ENCODE measurements around the gene MYO7A. TPM values are rescaled to one million over a fixed set of nuclear protein-coding genes. Genes with fewer than 3 reads are reported as not detected.

The MYO7A gene
- total RNA-seq, result under 1 TPM; 0.29 to 0.42 TPM

- peaks cover 7% of the 10 kb centered on the region for H3K4me1 Mint-ChIP-seq (ENCODE audit: low read depth)
- no peak for ATAC-seq (replicated peaks in 1 of 2)
- H3K9me3 Mint-ChIP-seq, result no peaks in the 10 kb centered on the region
- H3K36me3 Mint-ChIP-seq (ENCODE audit: insufficient read depth in 2 of 2), result no peaks in the 10 kb centered on the region
- H3K27me3 Mint-ChIP-seq (ENCODE audit: low read depth), result no peaks in the 10 kb centered on the region
- H3K27ac Mint-ChIP-seq, result no peak within 1 kb of the TSS
- DNase-seq, result no peak
- H3K4me3 Mint-ChIP-seq, result peak within 1 kb of the TSS; percentile 69 to 70
These were observed at the start of gene MYO7A for GRCh38 chr11:77127920-77128691. MYO7A (plus strand) TSS chr11:77128246; CDS start chr11:77130635, 2,389 bp downstream.

GRCh38 chr11:77079666-77080065 lies 48.4 kb upstream of the MYO7A start:
- Mint-ChIP-seq H3K4me1 (ENCODE audit: low read depth) (peaks cover 15% of the 10 kb centered on the region), H3K4me3 (no peak overlapping the region), H3K9me3 (peaks cover 3 to 6% of the 10 kb centered on the region in 2 donors), H3K36me3 (ENCODE audit: insufficient read depth in 2 of 2) (peaks cover 0 to 3% of the 10 kb centered on the region in 2 donors), H3K27me3 (ENCODE audit: low read depth) (no peaks in the 10 kb centered on the region), H3K27ac (no peak overlapping the region)
- DNase-seq (no peak), ATAC-seq (replicated peaks in 1 of 2) (no peak)

- H3K27me3 Mint-ChIP-seq (ENCODE audit: low read depth), result no peaks in the 10 kb centered on the region
- H3K36me3 Mint-ChIP-seq (ENCODE audit: insufficient read depth in 2 of 2), result peaks cover 0 to 3% of the 10 kb centered on the region in 2 donors
- no peak overlapping the region for H3K27ac Mint-ChIP-seq
- H3K4me1 Mint-ChIP-seq (ENCODE audit: low read depth), result peaks cover 15% of the 10 kb centered on the region
- DNase-seq (no peak), ATAC-seq (replicated peaks in 1 of 2) (no peak)
- peaks cover 3 to 6% of the 10 kb centered on the region in 2 donors for H3K9me3 Mint-ChIP-seq
- H3K4me3 Mint-ChIP-seq, result no peak overlapping the region
These were observed 47.3 kb upstream of the MYO7A start for GRCh38 chr11:77080643-77081210.

- ATAC-seq (replicated peaks in 1 of 2) (no peak), DNase-seq (no peak)
- H3K4me1 Mint-ChIP-seq (ENCODE audit: low read depth), result peaks cover 15% of the 10 kb centered on the region
- H3K9me3 Mint-ChIP-seq, result peaks cover 3 to 6% of the 10 kb centered on the region in 2 donors
- no peaks in the 10 kb centered on the region for H3K27me3 Mint-ChIP-seq (ENCODE audit: low read depth)
- H3K4me3 Mint-ChIP-seq, result no peak overlapping the region
- H3K27ac Mint-ChIP-seq, result no peak overlapping the region
- H3K36me3 Mint-ChIP-seq (ENCODE audit: insufficient read depth in 2 of 2), result peaks cover 0 to 3% of the 10 kb centered on the region in 2 donors
These were observed 46.6 kb upstream of the MYO7A start for GRCh38 chr11:77081381-77081851.

GRCh38 chr11:77081976-77082836 lies 45.8 kb upstream of the MYO7A start:
- Mint-ChIP-seq H3K9me3 (peaks cover 3 to 6% of the 10 kb centered on the region in 2 donors), H3K4me3 (peak overlapping the region; percentile 58 to 73), H3K27me3 (ENCODE audit: low read depth) (no peaks in the 10 kb centered on the region), H3K27ac (peak overlapping the region; percentile 90), H3K36me3 (ENCODE audit: insufficient read depth in 2 of 2) (peaks cover 0 to 3% of the 10 kb centered on the region in 2 donors), H3K4me1 (ENCODE audit: low read depth) (peaks cover 15% of the 10 kb centered on the region)
- ATAC-seq (replicated peaks in 1 of 2), result peak; percentile 20 to 28
- no peak for DNase-seq

GRCh38 chr11:77082838-77083565 lies 45.0 kb upstream of the MYO7A start:
- Mint-ChIP-seq H3K4me1 (ENCODE audit: low read depth) (peaks cover 15% of the 10 kb centered on the region), H3K27me3 (ENCODE audit: low read depth) (no peaks in the 10 kb centered on the region), H3K4me3 (peak overlapping the region; percentile 58 to 73), H3K9me3 (peaks cover 3 to 6% of the 10 kb centered on the region in 2 donors), H3K27ac (peak overlapping the region; percentile 90), H3K36me3 (ENCODE audit: insufficient read depth in 2 of 2) (peaks cover 0 to 3% of the 10 kb centered on the region in 2 donors)
- peak; percentile 74 to 87 for ATAC-seq (replicated peaks in 1 of 2)
- DNase-seq, result peak; percentile 49 to 52

GRCh38 chr11:77083566-77084245 lies 44.3 kb upstream of the MYO7A start:
- Mint-ChIP-seq H3K27me3 (ENCODE audit: low read depth) (no peaks in the 10 kb centered on the region), H3K27ac (no peak overlapping the region), H3K36me3 (ENCODE audit: insufficient read depth in 2 of 2) (peaks cover 0 to 2% of the 10 kb centered on the region in 2 donors), H3K9me3 (peaks cover 1 to 6% of the 10 kb centered on the region in 2 donors), H3K4me3 (no peak overlapping the region), H3K4me1 (ENCODE audit: low read depth) (peaks cover 15% of the 10 kb centered on the region)
- DNase-seq (no peak), ATAC-seq (replicated peaks in 1 of 2) (no peak)

- ATAC-seq (replicated peaks in 1 of 2) (no peak), DNase-seq (no peak)
- Mint-ChIP-seq H3K4me1 (ENCODE audit: low read depth) (peaks cover 15% of the 10 kb centered on the region), H3K4me3 (no peak overlapping the region), H3K9me3 (peaks cover 0 to 2% of the 10 kb centered on the region in 2 donors), H3K36me3 (ENCODE audit: insufficient read depth in 2 of 2) (no peaks in the 10 kb centered on the region), H3K27ac (no peak overlapping the region), H3K27me3 (ENCODE audit: low read depth) (no peaks in the 10 kb centered on the region)
These were observed 43.4 kb upstream of the MYO7A start for GRCh38 chr11:77084581-77085191.

- H3K36me3 Mint-ChIP-seq (ENCODE audit: insufficient read depth in 2 of 2), result no peaks in the 10 kb centered on the region
- ATAC-seq (replicated peaks in 1 of 2), result no peak
- H3K27ac Mint-ChIP-seq, result no peak overlapping the region
- H3K4me3 Mint-ChIP-seq, result no peak overlapping the region
- peaks cover 20% of the 10 kb centered on the region for H3K4me1 Mint-ChIP-seq (ENCODE audit: low read depth)
- H3K9me3 Mint-ChIP-seq, result no peaks in the 10 kb centered on the region
- no peaks in the 10 kb centered on the region for H3K27me3 Mint-ChIP-seq (ENCODE audit: low read depth)
- no peak for DNase-seq
These were observed 42.4 kb upstream of the MYO7A start for GRCh38 chr11:77085652-77086051.

- DNase-seq (no peak), ATAC-seq (replicated peaks in 1 of 2) (no peak)
- no peak overlapping the region for H3K4me3 Mint-ChIP-seq
- H3K4me1 Mint-ChIP-seq (ENCODE audit: low read depth), result peaks cover 26% of the 10 kb centered on the region
- H3K27me3 Mint-ChIP-seq (ENCODE audit: low read depth), result no peaks in the 10 kb centered on the region
- H3K27ac Mint-ChIP-seq, result no peak overlapping the region
- no peaks in the 10 kb centered on the region for H3K9me3 Mint-ChIP-seq
- H3K36me3 Mint-ChIP-seq (ENCODE audit: insufficient read depth in 2 of 2), result no peaks in the 10 kb centered on the region
These were observed 41.2 kb upstream of the MYO7A start for GRCh38 chr11:77086521-77087472.

- no peak for ATAC-seq (replicated peaks in 1 of 2)
- no peaks in the 10 kb centered on the region for H3K27me3 Mint-ChIP-seq (ENCODE audit: low read depth)
- H3K9me3 Mint-ChIP-seq, result no peaks in the 10 kb centered on the region
- H3K27ac Mint-ChIP-seq, result no peak overlapping the region
- no peak for DNase-seq
- H3K36me3 Mint-ChIP-seq (ENCODE audit: insufficient read depth in 2 of 2), result no peaks in the 10 kb centered on the region
- H3K4me3 Mint-ChIP-seq, result no peak overlapping the region
- H3K4me1 Mint-ChIP-seq (ENCODE audit: low read depth), result peaks cover 16% of the 10 kb centered on the region
These were observed 40.3 kb upstream of the MYO7A start for GRCh38 chr11:77087723-77088225.
